AG09309 (cell line): Measurements from ENCODE around the gene LRCH4.
"Not testable (repeated sequence)": the region's sequence is repeated elsewhere in the genome, so short reads cannot be mapped to it uniquely, and the experiment has no call there.

Experiments used
- DNase-seq: peaks from one replicate; pipeline ENCODE4 v3.0.0-alpha.2; 2010; ENCODE audit warnings: low read depth
- H3K4me3 ChIP-seq: 2 replicates; pipeline ENCODE4 v1.5.1; 2011; ENCODE audit warnings: mild to moderate bottlenecking, low read depth, low read length, moderate library complexity; ENCODE audit not compliant: control insufficient read depth
- TF ChIP-seq, protein P1 (sequence below): IDR thresholded peaks from 2 replicates; pipeline ENCODE4 v1.5.1; 2011; ENCODE audit warnings: mild to moderate bottlenecking, low read depth, low read length, inconsistent platforms; ENCODE audit not compliant: insufficient read depth, control insufficient read depth; ENCODE audit errors: missing control alignments

The LRCH4 gene

DNA sequence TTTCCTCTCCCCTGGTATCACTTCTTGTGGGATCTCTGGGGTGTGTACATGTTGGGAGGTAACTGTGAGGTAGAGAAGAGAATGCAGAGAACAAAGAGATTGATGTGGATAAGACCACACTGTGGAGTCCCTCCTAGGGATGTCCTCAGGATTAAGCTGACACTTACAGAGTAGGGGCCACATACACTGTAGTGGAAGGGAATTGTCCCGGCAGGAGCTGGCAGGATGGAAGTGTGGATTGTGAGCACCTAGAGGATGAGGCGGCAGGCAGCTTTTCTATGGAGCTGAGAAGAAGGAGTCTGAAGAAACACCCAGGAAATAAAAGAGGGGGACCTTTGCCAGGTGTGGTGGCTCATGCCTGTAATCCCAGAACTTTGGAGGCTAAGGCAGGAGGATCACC, 33.4 kb downstream of the LRCH4 start:
- H3K4me3 ChIP-seq: no peak overlapping the region
- no peak for DNase-seq
- TF ChIP-seq, protein P1, sequence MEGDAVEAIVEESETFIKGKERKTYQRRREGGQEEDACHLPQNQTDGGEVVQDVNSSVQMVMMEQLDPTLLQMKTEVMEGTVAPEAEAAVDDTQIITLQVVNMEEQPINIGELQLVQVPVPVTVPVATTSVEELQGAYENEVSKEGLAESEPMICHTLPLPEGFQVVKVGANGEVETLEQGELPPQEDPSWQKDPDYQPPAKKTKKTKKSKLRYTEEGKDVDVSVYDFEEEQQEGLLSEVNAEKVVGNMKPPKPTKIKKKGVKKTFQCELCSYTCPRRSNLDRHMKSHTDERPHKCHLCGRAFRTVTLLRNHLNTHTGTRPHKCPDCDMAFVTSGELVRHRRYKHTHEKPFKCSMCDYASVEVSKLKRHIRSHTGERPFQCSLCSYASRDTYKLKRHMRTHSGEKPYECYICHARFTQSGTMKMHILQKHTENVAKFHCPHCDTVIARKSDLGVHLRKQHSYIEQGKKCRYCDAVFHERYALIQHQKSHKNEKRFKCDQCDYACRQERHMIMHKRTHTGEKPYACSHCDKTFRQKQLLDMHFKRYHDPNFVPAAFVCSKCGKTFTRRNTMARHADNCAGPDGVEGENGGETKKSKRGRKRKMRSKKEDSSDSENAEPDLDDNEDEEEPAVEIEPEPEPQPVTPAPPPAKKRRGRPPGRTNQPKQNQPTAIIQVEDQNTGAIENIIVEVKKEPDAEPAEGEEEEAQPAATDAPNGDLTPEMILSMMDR: no peak

DNA sequence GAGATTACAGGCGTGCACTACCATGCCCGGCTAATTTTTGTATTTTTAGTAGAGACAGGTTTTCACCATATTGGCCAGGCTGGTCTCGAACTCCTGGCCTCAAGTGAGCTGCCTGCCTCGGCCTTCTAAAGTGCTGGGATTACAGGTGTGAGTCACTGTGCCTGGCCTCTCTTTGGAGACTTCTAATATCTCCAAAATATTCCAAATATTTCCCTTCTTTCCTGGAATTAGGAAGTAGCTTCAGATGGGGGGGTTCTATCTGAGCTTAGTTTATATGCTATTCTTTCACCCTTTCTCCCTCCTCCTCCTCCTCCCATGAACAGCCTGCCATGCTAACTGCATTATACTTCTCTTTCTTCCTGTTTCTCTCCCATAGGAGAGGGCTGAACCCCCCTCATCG, 37.5 kb downstream of the LRCH4 start:
- H3K4me3 ChIP-seq, DNase-seq: not testable (repeated sequence)

DNA sequence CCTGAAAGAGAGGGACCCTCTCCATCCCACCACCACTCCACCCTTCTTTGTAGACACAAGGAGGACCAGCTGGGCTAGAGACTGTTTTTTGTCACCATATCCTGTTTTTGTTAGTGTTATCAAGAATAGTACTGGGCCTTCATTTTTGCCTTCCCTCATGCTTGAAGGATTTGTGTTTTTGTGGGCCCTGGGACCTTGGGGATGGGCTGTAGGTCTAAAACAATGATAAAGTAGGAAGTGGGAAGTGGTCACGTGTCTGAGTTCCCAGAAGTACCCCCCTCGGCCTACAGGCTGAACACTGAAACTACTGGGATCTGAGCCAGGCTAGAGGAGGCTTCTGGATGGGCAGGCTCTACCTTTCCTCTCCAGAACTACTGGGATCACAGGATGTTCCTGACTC, 38.1 kb downstream of the LRCH4 start:
- TF ChIP-seq, protein P1: no peak
- no peak overlapping the region for H3K4me3 ChIP-seq
- no peak for DNase-seq

DNA sequence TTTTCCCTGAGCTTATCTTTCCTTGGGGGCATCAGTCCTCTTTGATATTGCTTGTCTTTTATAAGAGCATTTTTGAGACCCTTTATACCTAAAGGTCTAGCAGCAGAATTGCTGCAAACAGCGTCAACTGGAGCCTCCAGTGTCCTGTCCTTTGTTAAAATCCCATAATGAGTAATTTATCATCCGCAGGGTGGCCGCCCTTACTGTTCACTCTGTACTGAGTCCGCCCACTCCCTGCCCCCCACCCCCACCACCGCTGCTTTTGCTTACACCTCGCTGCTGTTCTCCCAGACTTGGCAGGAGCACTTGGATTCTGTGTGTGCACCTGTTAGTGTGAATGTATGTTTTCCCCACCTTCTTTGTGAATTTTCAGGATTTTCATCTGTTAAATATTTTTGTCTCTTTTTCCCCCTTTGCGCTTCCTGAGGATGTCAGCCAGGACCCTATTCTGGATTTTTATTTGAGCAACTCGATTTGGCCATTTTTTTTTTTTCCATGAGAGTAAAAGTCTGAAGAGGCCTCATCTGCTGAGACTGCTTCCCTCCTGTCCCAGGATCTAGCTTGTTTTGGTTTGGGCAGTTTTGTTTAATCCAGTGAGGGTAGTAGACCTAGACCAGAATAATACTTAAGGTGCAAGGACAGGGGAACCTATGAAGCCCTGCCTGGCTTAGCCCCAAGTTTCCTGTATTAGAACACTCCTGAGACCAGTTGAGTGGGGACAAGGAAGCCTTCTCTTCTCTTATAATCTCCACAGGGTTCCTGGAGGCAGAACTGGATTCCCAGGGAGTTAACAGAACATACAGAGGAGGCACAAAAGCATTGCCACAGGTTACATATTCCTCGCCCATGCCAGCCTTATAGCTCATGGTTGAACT, 38.8 kb downstream of the LRCH4 start:
- TF ChIP-seq, protein P1: no peak
- DNase-seq: no peak
- H3K4me3 ChIP-seq: no peak overlapping the region

DNA sequence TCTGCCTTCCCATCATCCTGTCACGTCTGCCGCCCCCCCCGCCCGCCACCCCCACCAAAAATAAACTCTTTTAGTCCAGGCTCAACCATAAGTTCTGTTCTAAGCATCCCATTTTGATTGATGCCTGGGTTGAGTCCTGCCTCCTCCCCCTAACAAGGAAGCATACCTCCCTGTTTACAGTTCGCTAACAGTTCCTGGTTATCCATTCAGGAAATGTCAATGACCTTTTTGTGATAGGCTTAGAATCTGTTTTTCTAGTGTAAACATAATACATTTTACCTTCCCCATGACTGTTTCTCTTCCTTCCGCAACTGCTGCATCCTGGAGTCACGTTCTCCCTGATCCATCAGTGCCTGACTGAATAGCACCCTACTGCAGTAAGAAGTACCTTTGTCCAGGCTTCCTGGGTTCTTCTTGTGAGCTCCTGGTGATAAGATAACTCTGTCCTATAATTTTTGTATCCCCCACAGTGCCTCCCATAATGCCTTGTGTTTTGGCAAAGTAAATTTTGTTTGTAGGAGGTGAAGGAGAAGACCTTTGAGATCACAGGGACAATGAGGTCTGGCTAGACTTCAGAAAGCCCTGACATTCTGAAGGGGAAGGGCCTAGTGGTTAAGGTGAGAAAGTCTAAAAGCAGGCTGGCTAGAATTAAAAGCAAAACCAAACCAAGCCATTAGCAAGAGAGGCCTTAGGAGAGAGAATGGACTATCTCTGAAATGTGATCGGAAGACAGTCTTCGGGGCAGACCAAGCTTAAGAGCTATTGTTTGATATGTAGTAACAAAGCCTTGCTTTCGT, 39.6 kb downstream of the LRCH4 start:
- TF ChIP-seq, protein P1: no peak
- no peak overlapping the region for H3K4me3 ChIP-seq
- no peak for DNase-seq

DNA sequence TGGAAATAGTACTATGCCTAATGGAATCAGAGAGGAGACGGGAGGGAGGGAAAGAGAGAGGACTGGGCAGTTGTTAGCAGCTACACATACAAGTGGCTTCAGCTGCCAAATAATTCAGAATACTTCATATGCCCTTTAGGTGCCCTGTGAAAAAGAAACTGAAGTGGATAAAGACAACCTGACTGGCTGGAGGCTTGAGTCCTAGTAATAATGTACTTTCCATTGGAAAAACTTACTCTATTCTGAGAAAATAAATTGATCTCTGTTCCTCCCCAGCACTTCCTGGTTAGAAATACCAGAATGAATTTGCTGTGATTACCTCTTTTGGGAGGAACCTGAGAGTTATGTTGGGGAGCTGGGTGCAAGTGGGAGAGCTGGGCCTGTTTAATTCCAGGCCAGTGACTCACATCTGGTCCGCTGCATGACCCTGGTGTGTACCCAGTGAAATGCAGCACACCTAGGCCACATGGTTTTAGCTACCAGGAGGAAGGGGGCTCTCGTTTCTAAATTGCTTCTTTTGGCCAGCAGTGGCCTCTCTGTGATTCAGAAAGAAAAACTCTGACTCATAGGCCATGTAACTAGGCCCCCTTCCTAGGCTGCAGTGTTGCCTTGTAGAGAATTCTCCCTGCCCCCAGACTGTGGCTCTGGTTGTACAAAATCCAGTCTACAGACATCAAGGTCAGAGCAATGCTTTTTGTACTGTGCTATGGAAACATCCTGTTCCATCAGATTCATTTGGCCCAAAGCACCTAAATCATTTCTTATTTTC, 40.4 kb downstream of the LRCH4 start:
- H3K4me3 ChIP-seq: no peak overlapping the region
- DNase-seq: peak; percentile 17
- TF ChIP-seq, protein P1: peak; percentile 8
